SK-N-SH treated with all-trans-retinoic acid at 6 μM for 48 hours (cell line): ENCODE results near the gene B4GALNT3.

Experiments
- ARNTL ChIP-seq: fragments of 450-650 bp; formaldehyde crosslinking; IDR thresholded peaks from 2 replicates; pipeline ENCODE4 v1.5.0; 2020; ENCODE audit warnings: low read depth, mild to moderate bottlenecking, moderate library complexity, borderline replicate concordance
- BACH2 ChIP-seq: fragments of 250-450 bp; sonication (Bioruptor Pico); IDR thresholded peaks from 2 replicates; pipeline ENCODE4 v1.9.0; 2021; ENCODE audit warnings: mild to moderate bottlenecking, borderline replicate concordance
- CREB5 ChIP-seq: fragments of 250-450 bp; sonication (Bioruptor Pico); IDR thresholded peaks from 2 replicates; pipeline ENCODE4 v1.5.1; 2020; ENCODE audit warnings: low read depth, mild to moderate bottlenecking, moderate library complexity
- ESRRG ChIP-seq: fragments of 250-450 bp; sonication (Bioruptor Pico); IDR thresholded peaks from 2 replicates; pipeline ENCODE4 v1.6.1; 2021; ENCODE audit warnings: mild to moderate bottlenecking
- ISL1 ChIP-seq: fragments of 250-450 bp; sonication (Bioruptor Pico); IDR thresholded peaks from 2 replicates; pipeline ENCODE4 v2.1.2; 2022; ENCODE audit warnings: mild to moderate bottlenecking, moderate library complexity
- PATZ1 ChIP-seq: fragments of 250-450 bp; sonication (Bioruptor Pico); IDR thresholded peaks from 2 replicates; pipeline ENCODE4 v1.8.0; 2020; ENCODE audit warnings: mild to moderate bottlenecking, moderate library complexity, borderline replicate concordance
- TCF4 ChIP-seq: fragments of 250-450 bp; sonication (Bioruptor Pico); IDR thresholded peaks from 2 replicates; pipeline ENCODE4 v1.8.0; 2021; ENCODE audit warnings: mild to moderate bottlenecking, moderate library complexity, borderline replicate concordance
- TSHZ2 ChIP-seq: fragments of 250-450 bp; sonication (Bioruptor Pico); IDR thresholded peaks from 2 replicates; pipeline ENCODE4 v1.5.0; 2020; ENCODE audit warnings: mild to moderate bottlenecking, moderate library complexity
- ZC3H10 ChIP-seq: fragments of 250-450 bp; sonication (Bioruptor Pico); IDR thresholded peaks from 2 replicates; pipeline ENCODE4 v1.5.1; 2021; ENCODE audit warnings: mild to moderate bottlenecking, moderate library complexity
- ZFP3 ChIP-seq: fragments of 250-450 bp; sonication (Bioruptor Pico); IDR thresholded peaks from 2 replicates; pipeline ENCODE4 v1.5.0; 2020; ENCODE audit warnings: mild to moderate bottlenecking, moderate library complexity
- ZFP30 ChIP-seq: fragments of 450-650 bp; formaldehyde crosslinking; IDR thresholded peaks from 2 replicates; pipeline ENCODE4 v1.5.0; 2022; ENCODE audit warnings: mild to moderate bottlenecking, moderate library complexity
- ZNF70 ChIP-seq: fragments of 450-650 bp; formaldehyde crosslinking; IDR thresholded peaks from 2 replicates; pipeline ENCODE4 v1.5.0; 2020; ENCODE audit warnings: mild to moderate bottlenecking, moderate library complexity

GRCh38 chr12:565161-565560, 105.4 kb downstream of the B4GALNT3 start:
- TF ChIP-seq ARNTL (CRISPR knock-in tag): no peak
- TF ChIP-seq ISL1 (CRISPR knock-in tag): no peak
- no peak for TF ChIP-seq BACH2
- TF ChIP-seq TSHZ2 (CRISPR knock-in tag): no peak
- no peak for TF ChIP-seq PATZ1 (CRISPR knock-in tag)
- no peak for TF ChIP-seq ESRRG (CRISPR knock-in tag)
- no peak for TF ChIP-seq ZFP3 (CRISPR knock-in tag)
- no peak for TF ChIP-seq CREB5 (CRISPR knock-in tag)
- TF ChIP-seq TCF4 (CRISPR knock-in tag): no peak
- TF ChIP-seq ZFP30: no peak
- no peak for TF ChIP-seq ZNF70 (CRISPR knock-in tag)
- TF ChIP-seq ZC3H10: no peak
